Stimulated activated CD4-positive, alpha-beta T cell treated with anti-CD3 and anti-CD28 coated beads, Interleukin-1b, Interleukin-23, amount 100 ng/mL, for 48 hours (primary cell): ENCODE results near the gene DNAL4.
A peak's percentile ranks its signal among the peaks of the same experiment; 100 is the strongest.

Source experiments
- DNase-seq: peaks from one replicate; pipeline ENCODE4 v3.0.0-alpha.2; 2020

The DNAL4 gene, protein sequence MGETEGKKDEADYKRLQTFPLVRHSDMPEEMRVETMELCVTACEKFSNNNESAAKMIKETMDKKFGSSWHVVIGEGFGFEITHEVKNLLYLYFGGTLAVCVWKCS

DNA sequence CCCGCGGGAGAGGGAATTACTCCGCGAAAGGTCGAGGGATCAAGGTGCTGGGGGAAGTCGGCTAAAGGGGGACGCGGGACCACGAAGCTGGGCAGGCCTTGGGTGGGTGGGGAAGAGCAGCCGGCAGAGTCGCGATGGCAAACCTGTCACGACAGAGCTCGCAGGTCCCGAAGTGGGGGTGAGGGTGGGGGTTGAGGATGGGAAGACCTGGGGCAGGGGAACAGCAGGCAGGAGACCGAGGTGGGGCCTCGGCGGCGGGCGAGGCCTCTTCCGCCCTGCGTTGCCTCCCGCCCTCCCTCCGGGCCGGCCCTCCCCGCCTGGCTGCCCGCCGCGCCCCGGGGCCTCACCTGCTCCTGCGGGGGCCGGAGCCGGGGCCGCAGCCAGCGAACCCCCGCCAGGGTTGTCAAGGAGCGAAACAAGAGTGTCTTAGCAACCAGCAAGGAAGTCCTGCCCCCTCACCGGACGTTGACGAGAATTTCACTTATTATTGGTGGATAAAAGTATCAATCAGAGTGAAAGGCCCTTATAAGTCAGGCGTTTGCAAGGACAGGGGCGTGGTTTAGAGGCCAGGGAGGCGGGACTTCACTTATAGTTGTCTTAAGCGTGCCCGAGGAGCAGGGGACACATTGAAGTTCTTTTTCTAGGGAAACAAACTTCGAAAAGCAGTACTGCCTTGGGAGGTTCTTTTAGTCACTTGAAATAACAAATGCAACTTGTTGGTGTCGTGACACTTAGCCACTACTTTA is at the start of gene DNAL4:
Gene DNAL4, minus strand, starts transcription at position 423 of the 746 bp plus-strand sequence. CDS start 11,412 bp downstream, outside the sequence.
- DNase-seq, result peak; percentile 93

DNA sequence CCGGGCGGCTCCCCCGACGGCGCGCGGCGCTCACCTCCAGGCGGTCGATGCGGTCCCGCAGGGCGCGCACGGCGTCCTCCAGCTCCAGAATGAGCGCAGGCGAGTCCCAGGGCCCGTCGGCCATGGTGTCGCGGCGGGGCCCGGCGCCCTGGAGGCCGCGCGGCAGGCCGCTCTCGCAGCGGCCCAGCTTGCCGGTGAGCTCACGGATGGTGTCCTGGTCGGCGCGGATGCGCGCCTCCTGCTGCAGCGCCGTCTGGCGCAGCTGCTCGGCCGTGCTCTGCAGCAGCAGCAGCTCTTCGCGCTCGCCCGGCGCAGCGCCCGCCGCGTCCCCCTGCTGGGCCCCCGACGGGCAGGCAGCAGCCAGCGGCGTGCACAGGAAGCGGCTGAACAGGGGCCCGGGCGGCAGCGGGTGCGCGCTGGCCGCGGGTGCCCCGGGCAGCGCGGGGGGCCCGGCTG is 49.3 kb upstream of the DNAL4 start:
- peak; percentile 46 for DNase-seq

DNA sequence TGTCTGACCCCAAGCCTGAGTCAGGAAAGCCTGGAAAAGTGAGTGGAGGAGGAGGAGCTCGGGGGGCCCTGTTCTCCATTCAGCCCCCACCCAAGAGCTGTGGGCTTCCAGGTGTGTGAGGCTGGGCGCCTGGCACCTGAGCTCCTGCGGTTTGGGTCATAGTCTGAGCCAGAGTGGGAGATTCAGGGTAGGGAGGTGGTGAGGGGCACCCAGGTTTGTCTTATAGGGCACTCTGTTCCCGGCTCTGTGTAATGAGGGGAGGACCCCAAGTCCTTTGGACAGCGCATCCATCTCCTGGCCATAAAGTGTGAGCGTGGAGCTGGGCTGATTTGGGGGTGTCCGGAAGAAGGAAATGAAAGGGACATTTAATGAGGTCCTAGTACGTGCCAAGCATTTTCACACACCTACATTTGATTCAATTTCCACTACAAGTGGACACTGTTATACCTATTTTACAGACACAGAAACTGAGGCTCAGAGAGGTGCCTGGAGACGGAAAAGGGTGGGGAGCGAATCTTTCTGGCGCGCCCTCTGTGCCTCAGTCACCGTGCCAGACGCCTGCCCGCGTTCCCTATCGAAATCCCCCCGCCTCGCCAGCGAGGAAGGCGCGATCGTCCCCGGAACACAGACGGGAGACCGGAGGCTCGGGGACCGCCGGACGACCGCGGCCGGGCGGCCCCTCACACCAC is 48.7 kb upstream of the DNAL4 start:
- DNase-seq, result no peak

DNA sequence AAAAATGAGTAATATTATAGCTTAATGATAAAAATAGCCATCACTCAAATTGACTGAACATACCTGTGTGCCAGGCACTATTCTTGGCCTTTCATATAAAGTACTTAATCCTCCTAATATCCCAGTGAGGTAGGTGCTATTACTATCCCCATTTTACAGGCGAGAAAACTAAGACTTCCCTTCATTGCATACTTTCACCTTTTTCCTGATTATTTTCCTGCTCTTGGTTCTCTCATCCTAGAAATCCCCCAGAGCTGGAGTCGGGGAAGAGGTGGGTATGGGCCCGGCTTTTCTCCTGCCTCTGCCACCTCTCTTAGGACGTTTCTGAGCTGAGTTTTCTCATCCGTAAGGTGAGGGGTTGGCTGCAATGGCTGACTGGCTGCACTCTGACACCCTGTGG is 47.7 kb upstream of the DNAL4 start:
- no peak for DNase-seq

DNA sequence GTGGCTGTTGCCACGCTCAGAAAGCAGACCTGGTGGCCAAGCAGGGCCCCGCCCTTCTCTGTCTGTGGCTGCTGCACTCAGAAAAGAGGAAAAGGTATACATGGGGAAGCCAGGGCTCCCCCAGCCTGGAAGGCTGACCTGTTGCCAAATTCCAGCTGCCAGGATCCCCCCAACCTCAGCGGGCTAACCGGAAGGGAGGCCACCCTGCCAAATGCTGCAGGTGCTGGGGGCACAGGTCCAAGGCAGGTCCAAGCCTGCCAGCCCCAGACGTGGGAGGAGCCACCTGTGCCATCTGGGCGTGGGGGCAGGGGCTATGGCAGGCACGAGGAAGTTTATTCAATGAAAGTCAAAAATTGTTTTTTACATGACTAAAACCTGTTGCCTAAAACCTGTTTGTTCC is 47.3 kb upstream of the DNAL4 start:
- no peak for DNase-seq

DNA sequence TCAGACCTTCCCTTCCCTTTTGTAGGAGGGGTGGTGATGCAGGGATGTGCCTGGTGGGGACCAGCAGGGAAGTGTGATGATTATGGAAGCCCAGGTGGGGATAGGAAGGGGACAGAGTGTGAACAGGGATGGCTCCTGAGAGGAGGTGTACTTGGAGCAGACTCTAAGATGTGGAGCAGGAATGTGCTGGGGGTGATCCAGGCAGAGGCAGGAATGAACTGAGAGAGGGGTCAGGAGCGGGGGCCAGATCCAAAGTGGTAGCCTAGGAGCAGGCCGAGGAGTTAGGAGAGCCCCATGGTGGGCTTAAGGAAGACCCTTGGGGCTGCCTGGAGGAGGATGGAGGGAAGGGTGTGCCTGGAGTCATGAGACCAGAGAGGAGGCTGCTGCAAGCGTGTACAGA is 46.2 kb upstream of the DNAL4 start:
- DNase-seq, result no peak

DNA sequence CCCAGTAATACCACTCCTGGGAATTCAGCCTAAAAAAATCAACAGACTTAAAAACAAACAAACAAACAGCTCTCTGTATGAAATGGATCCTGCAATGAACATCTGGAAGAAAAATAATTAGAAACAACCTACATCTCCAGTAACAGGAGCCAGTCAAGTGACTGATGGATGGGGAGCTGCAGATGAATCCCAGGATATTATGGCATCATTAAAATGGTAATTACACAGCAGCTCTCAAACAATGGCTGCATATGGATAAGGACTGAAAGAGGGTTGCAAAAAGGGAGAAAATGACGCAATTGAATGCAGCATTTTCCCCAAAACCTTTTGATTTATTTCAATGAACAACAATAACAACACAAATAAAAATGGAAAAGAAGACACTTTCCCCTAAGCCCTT is 45.7 kb upstream of the DNAL4 start:
- DNase-seq, result no peak

DNA sequence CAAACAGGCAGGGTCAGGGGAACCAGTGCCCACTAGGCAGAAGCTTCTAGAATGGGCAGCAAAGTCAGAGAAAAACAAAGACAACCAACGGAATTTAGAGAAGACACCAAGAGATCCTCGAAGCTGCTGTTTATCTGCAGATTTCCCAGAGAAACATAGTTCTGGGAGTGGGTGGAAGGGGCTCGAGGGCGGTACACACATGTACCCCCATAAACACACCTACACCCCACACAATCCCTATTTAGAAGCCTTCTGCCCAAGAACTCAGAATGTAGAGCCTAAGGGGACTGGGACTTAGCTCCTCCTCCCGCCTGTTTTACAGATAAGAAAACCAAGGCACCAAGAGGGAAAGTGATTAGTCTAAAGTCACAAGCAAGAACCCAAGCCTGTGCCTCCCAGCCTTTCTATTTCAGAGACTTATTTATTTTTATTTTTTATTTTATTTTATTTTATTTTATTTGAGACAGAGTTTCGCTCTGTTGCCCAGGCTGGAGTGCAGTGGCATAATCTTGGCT is 43.5 kb upstream of the DNAL4 start:
- no peak for DNase-seq

DNA sequence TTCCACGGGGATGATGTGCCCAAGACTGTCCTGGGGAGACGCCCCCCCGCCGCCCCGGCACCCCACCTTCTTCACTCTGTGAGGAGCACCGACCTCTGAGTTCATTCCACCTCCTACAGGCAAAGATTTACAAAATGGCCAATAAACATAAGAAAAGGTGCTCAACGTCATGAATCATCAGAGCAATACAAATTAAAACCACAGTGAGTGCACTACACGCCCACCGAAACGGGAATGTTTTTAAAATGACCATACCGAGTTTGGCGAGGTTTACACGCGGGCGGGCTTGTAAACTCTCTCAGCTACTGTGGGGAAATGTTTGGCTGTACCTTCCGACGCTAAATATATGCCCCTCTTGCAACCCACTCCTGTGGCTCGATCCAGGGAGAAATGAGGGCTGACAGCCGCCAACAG is 42.0 kb upstream of the DNAL4 start:
- no peak for DNase-seq

DNA sequence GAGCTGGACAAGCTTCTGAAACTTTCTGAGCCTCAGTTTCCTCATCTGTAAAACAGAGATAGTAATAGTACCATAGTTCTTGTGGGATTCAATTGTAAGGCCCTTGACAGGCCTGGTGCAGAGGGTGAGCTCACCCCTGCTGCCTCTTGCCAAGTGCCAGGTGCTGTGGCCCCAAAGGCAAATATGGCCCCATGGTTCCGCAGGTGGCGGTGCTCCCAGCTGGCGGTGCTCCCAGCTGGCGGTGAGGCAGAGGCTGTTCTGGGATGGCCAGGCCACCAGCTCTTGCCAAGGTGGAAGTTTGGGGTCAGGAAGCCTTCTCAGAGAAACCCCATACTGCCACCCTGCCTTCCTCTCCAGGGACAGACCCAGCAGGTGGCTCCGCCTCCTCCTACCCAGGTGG is 41.0 kb upstream of the DNAL4 start:
- no peak for DNase-seq

DNA sequence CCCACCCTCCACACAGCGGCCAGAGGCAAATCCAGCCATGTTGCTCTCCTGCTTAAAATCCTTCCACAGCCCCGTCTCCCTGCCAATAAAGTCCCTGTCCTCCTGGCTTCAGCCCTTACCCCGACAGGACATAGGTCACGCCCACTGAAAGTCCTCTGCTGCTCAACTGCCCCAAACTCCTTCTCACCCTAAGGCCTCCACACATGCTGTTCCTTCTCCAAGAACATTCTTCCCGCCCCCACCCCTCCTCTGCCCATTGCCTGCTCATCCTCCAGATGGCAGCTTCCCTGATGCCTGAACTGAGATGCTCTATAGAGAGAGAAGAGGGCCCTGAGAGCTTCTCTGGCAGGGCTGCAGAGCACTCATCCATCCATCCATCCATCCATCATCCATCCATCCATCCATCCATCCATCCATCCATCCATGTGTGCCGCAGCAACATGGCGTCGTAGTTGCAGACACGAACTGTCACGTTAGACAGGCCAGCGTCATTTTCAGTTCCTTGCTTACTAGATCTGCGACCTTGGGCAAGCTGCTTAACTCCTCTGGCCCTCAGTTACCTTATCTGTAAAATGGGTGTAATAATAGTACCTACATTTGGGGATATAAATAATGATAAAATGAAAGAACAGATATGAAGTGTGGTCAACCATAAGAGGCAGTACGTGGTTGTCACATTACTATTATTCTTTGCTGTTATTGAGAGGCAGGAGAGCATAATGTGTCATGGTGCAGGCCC is 40.4 kb upstream of the DNAL4 start:
- DNase-seq, result no peak

DNA sequence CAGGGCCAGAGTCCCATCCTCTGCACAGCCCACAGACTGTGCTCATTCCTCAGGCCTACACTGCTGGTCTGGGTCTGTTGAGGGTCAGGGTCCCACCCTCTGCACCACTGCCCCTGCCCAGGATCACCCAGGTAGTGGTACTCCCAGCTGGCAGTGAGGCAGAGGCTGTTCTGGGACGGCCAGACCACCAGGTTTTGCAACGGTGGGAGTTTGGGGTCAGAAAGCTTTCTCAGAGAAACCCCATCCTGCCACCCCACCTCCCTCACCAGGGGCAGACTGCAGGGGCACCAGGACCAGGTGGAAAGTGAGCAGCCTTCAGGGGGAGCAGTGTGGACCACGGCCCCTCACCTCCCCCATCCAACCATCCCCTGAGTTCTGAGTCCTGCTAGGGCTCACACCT is 39.1 kb upstream of the DNAL4 start:
- DNase-seq, result no peak

DNA sequence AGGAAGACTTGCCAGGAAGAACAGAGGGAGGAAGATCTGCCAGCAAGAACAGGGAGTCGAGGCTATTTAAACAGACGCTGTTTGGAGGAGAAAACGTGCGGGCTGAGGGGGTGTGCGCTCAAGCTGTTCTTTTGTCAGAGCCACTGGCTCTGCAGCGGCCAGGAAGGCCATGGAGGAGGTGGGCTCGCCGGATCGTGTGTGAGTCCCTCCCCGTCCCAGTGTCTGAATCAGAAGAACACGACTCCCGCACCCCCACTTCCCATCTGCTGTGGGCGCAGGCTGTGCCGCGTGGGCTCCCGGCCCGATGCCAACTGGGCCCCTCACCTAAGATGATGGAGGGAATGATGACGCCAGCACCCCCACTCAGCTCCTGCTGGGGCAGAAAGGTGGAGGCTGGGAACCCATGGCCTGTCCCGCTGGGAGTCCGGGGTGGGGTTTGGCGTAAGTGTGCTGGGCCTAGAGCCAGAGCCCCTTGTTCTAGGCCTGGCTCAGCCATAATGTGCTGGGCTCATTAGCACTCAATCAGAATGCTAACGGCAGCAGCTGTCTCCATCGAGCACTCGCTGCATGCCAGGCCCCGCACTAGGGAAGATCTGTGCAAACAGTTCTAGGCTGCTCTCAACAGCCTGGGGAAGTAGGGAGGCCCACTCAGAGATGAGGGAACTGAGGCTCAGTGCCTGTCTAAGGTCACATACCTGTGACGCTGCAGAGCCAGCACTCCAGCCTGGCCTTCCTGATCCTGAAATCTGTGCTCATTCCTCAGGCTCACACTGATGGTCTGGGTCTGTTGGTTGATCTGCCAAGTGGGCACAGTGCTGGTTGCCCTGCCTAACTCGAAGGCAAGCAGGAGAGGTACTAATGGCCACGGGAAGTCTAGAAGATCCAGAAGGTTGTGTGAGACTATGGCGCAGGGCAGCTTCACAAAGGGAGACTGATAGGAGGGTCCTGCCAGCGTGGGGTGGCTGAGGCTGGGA is 38.3 kb upstream of the DNAL4 start:
- DNase-seq, result no peak

DNA sequence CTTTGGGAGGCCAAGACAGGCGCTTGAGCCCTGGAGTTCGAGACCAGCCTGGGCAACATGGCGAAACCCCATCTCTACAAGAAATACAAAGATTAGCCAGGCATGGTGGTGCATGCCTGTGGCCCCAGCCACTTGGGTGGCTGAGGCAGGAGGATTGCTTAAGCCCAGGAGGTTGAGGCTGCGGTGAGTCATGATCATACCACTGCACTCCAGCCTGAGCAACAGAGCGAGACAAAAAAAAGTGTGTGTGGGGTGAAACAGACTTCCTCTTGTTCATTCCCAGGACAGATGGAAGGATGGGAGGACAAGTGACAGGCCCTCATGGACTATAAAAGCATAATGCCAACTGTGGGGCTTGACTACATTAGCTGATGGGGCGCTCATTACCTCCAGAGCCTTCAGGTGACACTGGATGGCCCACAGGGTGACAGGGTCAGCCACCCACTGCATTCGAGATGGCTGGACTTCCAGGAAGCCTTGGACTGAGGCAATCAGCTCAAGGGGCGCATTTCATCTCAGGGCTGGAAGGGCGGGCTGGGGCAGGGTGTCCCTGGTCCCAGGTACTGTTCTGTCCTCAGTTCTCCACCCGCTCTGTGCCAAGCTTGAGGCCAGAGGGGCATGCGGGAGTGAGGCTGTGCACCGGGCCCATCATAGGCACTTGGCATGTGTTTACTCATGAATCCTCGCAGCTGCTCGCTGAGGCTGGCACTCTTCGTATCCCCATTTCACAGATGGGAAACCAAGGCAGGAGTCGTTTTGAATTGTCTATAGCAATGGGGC is 37.4 kb upstream of the DNAL4 start:
- no peak for DNase-seq

DNA sequence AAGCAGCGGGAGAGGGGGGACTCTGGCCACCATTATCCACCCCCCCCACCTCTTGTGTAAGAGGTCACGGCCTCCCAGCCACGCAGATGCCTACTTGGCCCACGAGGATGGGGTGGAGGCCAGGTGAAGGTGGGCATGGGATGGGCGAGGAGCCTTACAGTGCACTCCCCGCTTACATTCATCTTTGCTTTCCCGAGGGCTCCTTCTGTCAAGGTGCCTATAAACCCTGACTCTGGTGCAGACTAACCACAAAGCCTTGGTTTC is 36.8 kb upstream of the DNAL4 start:
- no peak for DNase-seq

DNA sequence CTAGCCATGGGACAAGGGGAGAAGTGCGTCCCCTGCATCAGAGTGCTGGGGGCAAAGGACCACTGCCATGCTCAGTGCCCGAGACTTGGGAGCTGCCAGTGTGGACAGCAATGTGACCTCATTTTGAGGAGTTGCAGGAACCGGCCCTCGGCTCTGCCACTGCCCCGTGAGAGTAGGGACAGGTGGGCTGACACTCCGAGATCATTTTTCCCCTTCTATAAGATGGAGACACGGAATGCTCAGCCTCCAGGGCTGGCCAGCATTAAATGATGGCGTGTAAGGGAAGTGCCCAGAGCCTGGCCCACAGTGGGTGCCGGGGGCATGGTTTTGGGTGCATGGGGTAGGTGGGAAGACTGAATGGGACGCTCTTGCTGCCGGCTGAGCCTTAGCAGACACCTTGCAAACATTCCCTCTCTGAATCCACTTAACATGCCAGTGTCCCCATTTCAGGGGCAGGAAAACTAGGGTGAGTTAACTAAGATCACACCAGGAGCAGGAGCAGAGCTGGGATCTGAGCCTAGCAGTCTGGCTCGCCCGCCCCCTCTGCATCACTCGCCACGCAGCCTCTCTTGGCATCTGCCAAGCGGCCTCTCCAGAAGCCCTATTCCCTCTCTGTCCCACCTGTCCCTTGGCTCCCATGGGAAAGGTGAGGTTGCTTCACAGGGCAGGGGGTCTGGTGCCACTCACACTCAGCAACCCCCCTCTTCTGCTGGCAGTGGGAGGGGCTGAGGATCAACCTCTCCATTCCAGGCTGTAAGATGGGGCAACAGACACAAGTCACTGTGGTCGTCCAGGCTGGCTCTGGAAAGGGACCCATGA is 36.3 kb upstream of the DNAL4 start:
- no peak for DNase-seq

DNA sequence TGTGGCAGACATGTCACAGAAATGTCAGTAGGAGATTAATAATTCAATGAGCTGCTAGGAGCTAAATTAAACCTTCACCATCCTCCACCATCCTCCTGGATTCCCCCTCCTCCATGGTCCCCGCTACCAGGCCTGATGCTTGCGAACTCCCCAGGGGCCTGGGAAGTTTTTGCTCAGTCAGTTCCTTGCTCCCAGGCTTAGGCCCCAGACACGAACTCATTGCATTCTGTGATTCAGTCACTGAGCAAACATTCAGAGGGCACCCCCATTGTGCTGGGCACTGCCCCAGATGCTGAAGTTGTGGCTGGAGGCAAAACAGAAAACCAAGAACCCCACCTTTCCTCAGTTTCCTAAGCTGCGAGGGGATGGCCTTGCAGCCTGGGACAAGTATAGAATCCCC is 35.5 kb upstream of the DNAL4 start:
- no peak for DNase-seq

DNA sequence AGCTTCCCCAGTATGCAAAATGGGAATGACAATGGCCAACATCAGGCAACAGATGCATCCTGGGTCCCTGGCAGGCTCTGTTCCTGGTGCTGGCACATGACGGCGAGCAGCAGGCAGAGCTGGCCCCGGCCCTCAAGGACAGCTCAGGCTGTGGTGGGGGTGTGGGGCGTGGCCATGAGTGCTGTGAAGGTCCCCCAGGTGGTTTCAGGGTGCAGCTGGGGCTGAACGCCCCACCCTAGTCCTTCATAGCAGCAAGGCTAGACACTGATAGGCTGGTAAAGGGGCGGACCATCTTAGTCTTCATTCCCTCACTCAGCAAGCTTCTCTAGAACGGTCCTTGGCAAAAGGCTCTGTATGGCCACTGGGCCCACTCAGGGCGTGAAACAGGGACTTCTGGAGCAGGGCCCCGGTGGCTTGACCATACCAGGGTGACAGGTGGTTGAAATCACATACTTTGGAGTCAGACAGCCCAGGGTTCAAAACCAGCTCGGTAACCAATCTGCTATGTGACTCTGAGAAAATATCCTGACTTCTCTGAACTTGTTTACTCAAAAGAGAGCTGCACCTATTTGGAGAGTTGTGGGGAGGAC is 34.8 kb upstream of the DNAL4 start:
- no peak for DNase-seq

DNA sequence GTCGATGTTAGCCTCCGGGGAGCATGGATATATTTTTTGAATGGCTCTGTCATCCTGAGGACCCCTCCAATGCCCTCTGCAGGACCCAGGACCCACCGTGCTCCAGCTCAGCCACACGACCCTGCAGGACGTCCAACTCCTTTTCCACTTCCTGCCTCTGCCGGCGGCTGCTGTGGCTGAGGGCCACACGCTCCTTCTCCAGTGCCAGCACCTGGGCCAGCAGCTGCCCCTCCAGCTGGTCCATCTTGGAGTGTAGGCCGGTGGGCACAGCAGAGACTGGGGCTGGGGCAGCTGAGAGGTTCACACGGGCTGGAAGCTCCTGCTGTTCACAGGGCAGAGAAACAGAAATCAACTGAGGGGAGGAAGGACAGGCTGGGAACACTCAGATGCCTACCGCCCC is 34.2 kb upstream of the DNAL4 start:
- DNase-seq, result no peak

DNA sequence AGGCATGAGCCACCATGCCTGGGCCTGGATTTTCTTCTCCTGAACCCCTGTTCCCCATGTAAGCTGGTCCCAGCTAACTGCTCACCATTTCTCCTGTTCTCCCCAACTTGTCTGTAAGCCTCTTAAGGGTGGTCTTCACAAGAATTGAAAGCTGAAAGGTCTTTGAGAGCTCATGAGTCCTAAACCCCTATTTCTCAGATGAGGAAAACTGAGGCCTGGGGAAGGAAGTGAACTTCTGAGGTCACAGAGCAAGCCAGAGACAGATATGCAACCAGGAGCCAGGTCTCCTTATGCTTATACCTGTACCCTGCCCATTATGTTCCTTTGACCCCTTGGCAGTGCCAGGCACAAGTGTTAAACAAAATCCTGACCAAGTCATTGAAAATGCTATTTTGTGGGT is 33.6 kb upstream of the DNAL4 start:
- no peak for DNase-seq
